Esophagus squamous epithelium (tissue), 5 donors: ENCODE data around the gene PAX3. TPM values are rescaled to one million over a fixed set of nuclear protein-coding genes. Genes with fewer than 3 reads are reported as not detected.

ENCODE experiments used
- DNase-seq: peaks from one replicate; lab custom pipeline; 2025; lab: John Stamatoyannopoulos, UW
- H3K27ac ChIP-seq, 4 donors: fragments of 200-600 bp; sonication (generic); one replicate each; pipeline ENCODE4 v1.5.1; 2016 to 2019; ENCODE audit warnings: mild to moderate bottlenecking in 1 of 4
- H3K27me3 ChIP-seq, 4 donors: fragments of 200-600 bp; sonication (generic); 1 replicate in 3 of 4; 2 replicates in 1 of 4; pipeline versions ENCODE4 v1.5.1 to v1.6.0; 2017 to 2021; ENCODE audit warnings: antibody characterized with exemption in 1 of 4
- H3K36me3 ChIP-seq, 3 donors: fragments of 200-600 bp; sonication (generic); one replicate each; pipeline ENCODE4 v1.5.1; 2016 to 2019
- H3K4me1 ChIP-seq, 3 donors: fragments of 200-600 bp; sonication (generic); one replicate each; pipeline ENCODE4 v1.5.1; 2017 to 2019
- H3K4me3 ChIP-seq, 4 donors: fragments of 200-600 bp; sonication (generic); 1 replicate in 3 of 4; 2 replicates in 1 of 4; pipeline ENCODE4 v1.5.1; 2016 to 2019; ENCODE audit warnings: mild to moderate bottlenecking in 2 of 4, moderate library complexity in 1 of 4
- H3K9me3 ChIP-seq, 3 donors: fragments of 200-600 bp; sonication (generic); one replicate each; pipeline ENCODE4 v1.5.1; 2016 to 2019
- POLR2A ChIP-seq, 4 donors: fragments of 450-650 bp; IDR thresholded peaks; one replicate each; pipeline ENCODE4 v1.6.1; 2017; ENCODE audit warnings: antibody characterized with exemption in 4 of 4, mild to moderate bottlenecking in 4 of 4, moderate library complexity in 3 of 4
- WGBS, 2 donors: methylation state at CpG; one replicate each; pipeline ENCODE4 v1.1.5; 2018; 5-methylcytosine and 5-hydroxymethylcytosine counted together
- intact Hi-C: fragments of 100-400 bp; cut with DNase I; formaldehyde crosslinking; loops from one replicate; pipeline ENCODE4 v1.15.0; 2022
- total RNA-seq, 4 donors: library from RNA; depleted of rRNA; stranded (reverse); fragments of >200 nt; gene quantifications; one replicate each; pipeline ENCODE4 v1.1.0, GENCODE V29; 2016
- TF ChIP-seq, protein P1 (sequence below), 6 experiments: fragments of 450-650 bp in 4 of 6; fragments of 200-600 bp in 2 of 6; sonication (generic) in 2 of 6; IDR thresholded peaks; one replicate each; pipeline ENCODE4 v1.5.1; 2016 to 2019; ENCODE audit warnings: antibody characterized with exemption in 6 of 6, mild to moderate bottlenecking in 4 of 6, moderate library complexity in 4 of 6
- donor health status: DM: yes; HTN: yes; CAD: no.

Gene PAX3
- total RNA-seq, 4 donors from 2014 or later = not detected

DNA sequence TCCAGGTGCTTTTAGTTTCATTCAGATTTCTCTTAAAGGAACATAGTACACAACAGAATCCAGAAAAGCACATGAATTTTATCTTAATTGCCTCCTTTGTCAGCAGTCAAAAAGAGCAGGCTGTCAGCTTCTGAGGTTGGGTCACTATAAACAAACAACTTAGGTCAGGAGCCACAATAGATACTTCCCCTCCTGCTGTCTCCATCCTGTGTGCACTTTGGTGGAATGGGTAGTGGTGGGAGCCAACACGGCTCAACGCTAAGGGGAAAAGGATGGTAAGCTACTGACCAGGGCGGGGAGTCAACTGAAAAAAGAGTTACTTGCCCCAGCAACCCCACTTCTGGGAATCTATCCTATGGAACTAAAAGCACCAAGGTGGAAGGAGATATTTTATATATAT lies 121.9 kb downstream of the PAX3 start:
- intact Hi-C loops = no loop called here
- no peak for DNase-seq
- TF ChIP-seq, protein P1, sequence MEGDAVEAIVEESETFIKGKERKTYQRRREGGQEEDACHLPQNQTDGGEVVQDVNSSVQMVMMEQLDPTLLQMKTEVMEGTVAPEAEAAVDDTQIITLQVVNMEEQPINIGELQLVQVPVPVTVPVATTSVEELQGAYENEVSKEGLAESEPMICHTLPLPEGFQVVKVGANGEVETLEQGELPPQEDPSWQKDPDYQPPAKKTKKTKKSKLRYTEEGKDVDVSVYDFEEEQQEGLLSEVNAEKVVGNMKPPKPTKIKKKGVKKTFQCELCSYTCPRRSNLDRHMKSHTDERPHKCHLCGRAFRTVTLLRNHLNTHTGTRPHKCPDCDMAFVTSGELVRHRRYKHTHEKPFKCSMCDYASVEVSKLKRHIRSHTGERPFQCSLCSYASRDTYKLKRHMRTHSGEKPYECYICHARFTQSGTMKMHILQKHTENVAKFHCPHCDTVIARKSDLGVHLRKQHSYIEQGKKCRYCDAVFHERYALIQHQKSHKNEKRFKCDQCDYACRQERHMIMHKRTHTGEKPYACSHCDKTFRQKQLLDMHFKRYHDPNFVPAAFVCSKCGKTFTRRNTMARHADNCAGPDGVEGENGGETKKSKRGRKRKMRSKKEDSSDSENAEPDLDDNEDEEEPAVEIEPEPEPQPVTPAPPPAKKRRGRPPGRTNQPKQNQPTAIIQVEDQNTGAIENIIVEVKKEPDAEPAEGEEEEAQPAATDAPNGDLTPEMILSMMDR (IDR thresholded peaks at IDR 0.05) = no peak
- no peak for TF ChIP-seq POLR2A (IDR thresholded peaks at IDR 0.05)
- H3K9me3 ChIP-seq = no peaks in the 10 kb centered on the region
- no peak overlapping the region for H3K4me3 ChIP-seq
- no peaks in the 10 kb centered on the region for H3K4me1 ChIP-seq
- 38 to 39% methylated on average over 3 of the region's 3 CpGs for WGBS, 2 donors
- peaks cover 0 to 6% (median 0%) of the 10 kb centered on the region in 4 donors for H3K27me3 ChIP-seq
- H3K27ac ChIP-seq = no peak overlapping the region
- H3K36me3 ChIP-seq = no peaks in the 10 kb centered on the region

DNA sequence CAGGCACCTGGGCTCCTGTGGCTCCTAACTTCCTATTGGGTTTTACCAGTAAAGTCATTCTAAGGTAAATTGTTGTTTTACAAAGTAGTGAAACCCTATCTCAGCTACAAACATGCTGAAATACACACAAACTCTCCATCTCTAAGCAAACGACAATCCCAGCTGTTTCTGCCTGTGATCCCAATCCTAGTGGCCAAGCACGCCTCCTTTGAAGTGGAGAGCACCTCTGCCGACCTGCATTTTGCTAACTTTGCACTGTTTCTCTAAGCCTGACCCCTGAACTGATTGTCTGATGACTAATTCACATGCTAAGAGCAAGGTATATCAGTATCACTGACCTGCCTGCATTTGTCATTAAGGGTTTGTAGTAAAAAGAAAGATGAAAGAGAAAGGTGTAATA lies 124.3 kb downstream of the PAX3 start:
- Histone ChIP-seq H3K4me3 (no peak overlapping the region), H3K4me1 (no peaks in the 10 kb centered on the region), H3K36me3 (no peaks in the 10 kb centered on the region), H3K27me3 (peaks cover 0 to 6% (median 0%) of the 10 kb centered on the region in 4 donors), H3K27ac (no peak overlapping the region), H3K9me3 (no peaks in the 10 kb centered on the region)
- TF ChIP-seq, protein P1 (IDR thresholded peaks at IDR 0.05) = no peak
- no peak for TF ChIP-seq POLR2A (IDR thresholded peaks at IDR 0.05)
- intact Hi-C loops = no loop called here
- DNase-seq = no peak
- WGBS, 2 donors = 19 to 23% methylated on average over 3 of the region's 3 CpGs

- no peaks in the 10 kb centered on the region for H3K4me1 ChIP-seq
- no peaks in the 10 kb centered on the region for H3K36me3 ChIP-seq
- no peaks in the 10 kb centered on the region for H3K9me3 ChIP-seq
- no peaks in the 10 kb centered on the region for H3K27me3 ChIP-seq
- no peak overlapping the region for H3K27ac ChIP-seq
- intact Hi-C loops = no loop called here
- TF ChIP-seq POLR2A (IDR thresholded peaks at IDR 0.05) = no peak
- TF ChIP-seq, protein P1 (IDR thresholded peaks at IDR 0.05) = no peak
- H3K4me3 ChIP-seq = no peak overlapping the region
- DNase-seq = no peak
- 28 to 32% methylated on average over 4 of the region's 4 CpGs for WGBS, 2 donors
These were observed 129.5 kb downstream of the PAX3 start for GRCh38 chr2:222169346-222169745.

GRCh38 chr2:222167762-222168161 lies 131.0 kb downstream of the PAX3 start:
- WGBS, 2 donors = 65 to 70% methylated on average over 8 of the region's 8 CpGs
- DNase-seq = no peak

DNA sequence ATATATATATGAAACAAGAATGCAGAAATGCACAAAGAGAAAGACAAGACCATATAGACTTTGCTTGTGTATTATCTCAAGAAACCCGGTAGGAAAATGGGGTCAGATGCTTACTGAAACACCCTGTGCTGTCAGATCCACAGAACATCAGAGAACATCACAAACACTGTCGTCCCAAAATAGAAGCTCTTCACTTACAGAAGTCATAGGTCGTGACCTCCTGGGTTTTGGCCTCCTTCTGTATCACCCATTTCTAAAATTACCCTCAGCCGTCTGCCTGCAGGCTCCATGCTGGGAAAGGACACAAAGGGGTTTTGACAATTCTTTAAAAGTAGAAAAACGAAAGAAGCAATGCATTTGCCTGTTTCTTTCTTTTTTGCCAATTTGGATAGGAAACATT lies 137.9 kb downstream of the PAX3 start:
- TF ChIP-seq, protein P1 (IDR thresholded peaks at IDR 0.05) = no peak
- TF ChIP-seq POLR2A (IDR thresholded peaks at IDR 0.05) = no peak
- intact Hi-C loops = no loop called here
- Histone ChIP-seq H3K4me3 (no peak overlapping the region), H3K36me3 (no peaks in the 10 kb centered on the region), H3K27me3 (no peaks in the 10 kb centered on the region), H3K27ac (no peak overlapping the region), H3K4me1 (no peaks in the 10 kb centered on the region), H3K9me3 (no peaks in the 10 kb centered on the region)
- no peak for DNase-seq
- WGBS, 2 donors = 41 to 52% methylated on average over 5 of the region's 5 CpGs

More at GRCh38 chr2:222167762-222168161, 131.0 kb downstream of the PAX3 start:
- Histone ChIP-seq H3K9me3 (no peaks in the 10 kb centered on the region), H3K36me3 (no peaks in the 10 kb centered on the region), H3K27me3 (no peaks in the 10 kb centered on the region), H3K4me3 (no peak overlapping the region), H3K27ac (no peak overlapping the region), H3K4me1 (no peaks in the 10 kb centered on the region)
- TF ChIP-seq, protein P1 (IDR thresholded peaks at IDR 0.05) = no peak
- TF ChIP-seq POLR2A (IDR thresholded peaks at IDR 0.05) = no peak
- intact Hi-C loops = no loop called here
